ENCODE measurements around the gene AK1. TPM values are rescaled to one million over a fixed set of nuclear protein-coding genes. Genes with fewer than 3 reads are reported as not detected.
A peak's percentile ranks its signal among the peaks of the same experiment; 100 is the strongest.
"Not testable (repeated sequence)": the region's sequence is repeated elsewhere in the genome, so short reads cannot be mapped to it uniquely, and the experiment has no call there.

Gene AK1
- polyA plus RNA-seq, 1 experiment, result 102 TPM

DNA sequence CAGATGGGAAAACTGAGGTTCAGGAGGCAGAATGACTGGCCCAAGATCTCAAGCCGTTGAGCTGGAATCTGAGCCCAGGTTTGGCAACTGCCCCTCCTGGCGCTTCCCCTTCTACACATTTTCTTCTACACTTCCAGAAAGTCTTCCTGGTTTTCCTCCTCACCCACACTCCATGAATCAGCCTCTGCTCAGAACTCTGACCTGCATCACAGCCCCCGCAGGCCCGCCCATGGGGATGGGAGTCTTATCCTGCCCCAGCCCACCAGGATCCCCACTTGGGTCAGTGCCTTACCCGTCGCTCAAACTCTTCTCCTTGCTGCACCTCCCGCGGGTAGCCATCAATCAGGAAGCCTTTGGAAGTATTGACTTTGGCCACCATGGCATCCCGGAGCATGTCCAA, 5.9 kb downstream of the AK1 start:
- H3K27me3 ChIP-seq (ENCODE audit: control insufficient read depth, insufficient read depth, low read length), result no peaks in the 10 kb centered on the region
- H3K4me3 ChIP-seq (ENCODE audit: low read depth, low read length), result no peak overlapping the region
- TF ChIP-seq, protein P1, sequence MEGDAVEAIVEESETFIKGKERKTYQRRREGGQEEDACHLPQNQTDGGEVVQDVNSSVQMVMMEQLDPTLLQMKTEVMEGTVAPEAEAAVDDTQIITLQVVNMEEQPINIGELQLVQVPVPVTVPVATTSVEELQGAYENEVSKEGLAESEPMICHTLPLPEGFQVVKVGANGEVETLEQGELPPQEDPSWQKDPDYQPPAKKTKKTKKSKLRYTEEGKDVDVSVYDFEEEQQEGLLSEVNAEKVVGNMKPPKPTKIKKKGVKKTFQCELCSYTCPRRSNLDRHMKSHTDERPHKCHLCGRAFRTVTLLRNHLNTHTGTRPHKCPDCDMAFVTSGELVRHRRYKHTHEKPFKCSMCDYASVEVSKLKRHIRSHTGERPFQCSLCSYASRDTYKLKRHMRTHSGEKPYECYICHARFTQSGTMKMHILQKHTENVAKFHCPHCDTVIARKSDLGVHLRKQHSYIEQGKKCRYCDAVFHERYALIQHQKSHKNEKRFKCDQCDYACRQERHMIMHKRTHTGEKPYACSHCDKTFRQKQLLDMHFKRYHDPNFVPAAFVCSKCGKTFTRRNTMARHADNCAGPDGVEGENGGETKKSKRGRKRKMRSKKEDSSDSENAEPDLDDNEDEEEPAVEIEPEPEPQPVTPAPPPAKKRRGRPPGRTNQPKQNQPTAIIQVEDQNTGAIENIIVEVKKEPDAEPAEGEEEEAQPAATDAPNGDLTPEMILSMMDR (IDR thresholded peaks at IDR 0.05; ENCODE audit: insufficient read depth, low read depth, low read length), result no peak
- peaks cover 14% of the 10 kb centered on the region for H3K36me3 ChIP-seq (ENCODE audit: control insufficient read depth, insufficient read depth, low read length)
- no peak for DNase-seq (ENCODE audit: low read depth)
- POLR2A ChIA-PET, result no interaction called here
- CTCF ChIA-PET, result interaction anchor here (1.0 to 3.6 kb wide), 5 partner anchors 17 to 136 kb away, joined by 3 to 44 read pairs (median 30); partner anchors contain the start of genes ENG and TOR2A

DNA sequence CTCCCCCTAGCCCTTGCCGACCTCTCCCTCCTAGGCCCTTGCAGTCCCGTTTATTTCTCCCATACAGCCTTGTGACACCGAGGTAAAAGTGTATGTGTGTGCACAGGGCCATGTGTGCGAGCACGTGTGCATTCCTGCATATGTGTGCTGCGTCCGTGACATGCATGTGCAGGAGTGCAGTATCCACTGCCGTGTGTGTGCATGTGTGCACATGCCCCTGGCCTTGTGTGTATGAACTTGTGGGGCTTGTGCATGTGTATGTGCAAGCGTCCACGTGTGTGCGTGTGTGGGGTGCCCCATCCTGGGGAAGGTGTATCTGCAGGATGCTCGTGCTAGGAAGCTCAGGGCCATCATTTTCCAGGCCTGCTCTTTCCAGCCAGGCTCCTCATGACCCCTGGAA, 6.6 kb downstream of the AK1 start:
- CTCF ChIA-PET, result interaction anchor here (0.9 to 3.6 kb wide), 11 partner anchors 10 to 142 kb away, joined by 3 to 44 read pairs (median 17); partner anchors contain the start of genes ENG and TOR2A
- no peak for DNase-seq (ENCODE audit: low read depth)
- POLR2A ChIA-PET, result no interaction called here

DNA sequence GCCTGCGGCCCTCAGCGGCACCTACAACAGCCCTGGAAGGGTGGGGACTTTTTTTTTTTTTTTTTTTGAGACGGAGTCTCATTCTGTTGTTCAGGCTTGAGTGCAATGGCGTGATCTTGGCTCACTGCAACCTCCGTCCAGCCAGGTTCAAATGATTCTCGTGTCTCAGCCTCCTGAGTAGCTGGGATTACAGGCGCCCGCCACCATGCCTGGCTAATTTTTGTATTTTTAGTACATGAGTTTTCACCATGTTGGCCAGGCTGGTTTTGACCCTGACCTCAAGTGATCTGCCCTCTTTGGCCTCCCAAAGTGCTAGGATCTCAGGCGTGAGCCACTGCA, 7.4 kb downstream of the AK1 start:
- H3K4me3 ChIP-seq (ENCODE audit: low read depth, low read length); DNase-seq (ENCODE audit: low read depth); POLR2A ChIA-PET; H3K27me3 ChIP-seq (ENCODE audit: control insufficient read depth, insufficient read depth, low read length): not testable (repeated sequence)
- H3K36me3 ChIP-seq (ENCODE audit: control insufficient read depth, insufficient read depth, low read length), result peaks cover 14% of the 10 kb centered on the region
- CTCF ChIA-PET, result interaction anchor here (0.8 to 3.6 kb wide), 35 partner anchors 8 to 285 kb away, joined by 3 to 44 read pairs (median 4); partner anchors contain the start of genes AK1, CDK9, ENG and ST6GALNAC4

More for the DNA sequence above, 6.6 kb downstream of the AK1 start:
- H3K27me3 ChIP-seq (ENCODE audit: control insufficient read depth, insufficient read depth, low read length), result no peaks in the 10 kb centered on the region
- H3K4me3 ChIP-seq (ENCODE audit: low read depth, low read length), result no peak overlapping the region
- peaks cover 14% of the 10 kb centered on the region for H3K36me3 ChIP-seq (ENCODE audit: control insufficient read depth, insufficient read depth, low read length)
- TF ChIP-seq, protein P1 (IDR thresholded peaks at IDR 0.05; ENCODE audit: insufficient read depth, low read depth, low read length), result no peak

DNA sequence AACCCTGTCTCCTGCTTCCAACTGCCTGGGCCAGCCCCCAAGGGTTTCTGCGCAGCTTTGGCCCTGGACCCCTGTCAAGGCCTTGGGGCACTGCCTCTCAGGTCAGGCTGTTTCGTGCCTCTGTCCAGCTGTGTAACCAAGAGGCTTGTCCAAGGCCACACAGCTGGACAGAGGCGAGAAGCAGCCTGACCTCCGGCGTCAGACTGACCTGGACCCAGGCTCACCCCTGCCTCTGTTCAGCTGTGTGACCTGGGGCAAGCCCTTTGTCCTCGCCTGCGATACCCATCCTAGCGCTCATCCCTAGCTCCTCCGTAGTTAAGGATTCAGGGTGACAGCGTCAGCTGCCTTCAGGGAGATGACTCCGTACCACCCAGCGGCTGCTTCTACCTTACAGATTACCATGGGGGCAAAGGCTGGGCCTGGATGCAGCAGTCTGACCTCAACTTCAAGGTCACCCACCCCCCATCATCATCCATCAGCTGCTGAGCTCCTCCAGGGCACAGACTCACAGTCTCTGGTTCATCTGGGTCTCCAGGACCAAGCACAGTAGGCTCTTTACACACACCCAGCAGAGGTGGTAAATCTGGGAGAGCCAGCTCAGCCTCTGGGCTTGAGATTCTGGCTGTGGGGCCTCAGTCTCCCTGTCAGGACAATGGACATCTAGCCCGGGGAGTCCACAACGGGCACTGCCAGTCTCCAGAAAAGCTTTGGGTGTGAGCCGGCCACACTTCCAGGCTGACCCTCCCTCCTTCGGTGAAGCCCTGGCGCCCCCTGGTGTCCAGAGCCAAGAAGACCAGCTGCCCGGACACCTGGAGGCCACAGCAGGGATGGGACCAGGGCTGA, 7.9 kb downstream of the AK1 start:
- DNase-seq (ENCODE audit: low read depth), result no peak
- TF ChIP-seq, protein P1 (IDR thresholded peaks at IDR 0.05; ENCODE audit: insufficient read depth, low read depth, low read length), result peak; percentile 90
- POLR2A ChIA-PET, result no interaction called here
- Histone ChIP-seq H3K36me3 (ENCODE audit: control insufficient read depth, insufficient read depth, low read length) (peaks cover 14% of the 10 kb centered on the region), H3K4me3 (ENCODE audit: low read depth, low read length) (no peak overlapping the region), H3K27me3 (ENCODE audit: control insufficient read depth, insufficient read depth, low read length) (no peaks in the 10 kb centered on the region)
- CTCF ChIA-PET, result interaction anchor here (0.5 to 3.6 kb wide), 42 partner anchors 9 to 284 kb away, joined by 3 to 44 read pairs (median 4); partner anchors contain the start of genes AK1, CDK9, ENG and SH2D3C

DNA sequence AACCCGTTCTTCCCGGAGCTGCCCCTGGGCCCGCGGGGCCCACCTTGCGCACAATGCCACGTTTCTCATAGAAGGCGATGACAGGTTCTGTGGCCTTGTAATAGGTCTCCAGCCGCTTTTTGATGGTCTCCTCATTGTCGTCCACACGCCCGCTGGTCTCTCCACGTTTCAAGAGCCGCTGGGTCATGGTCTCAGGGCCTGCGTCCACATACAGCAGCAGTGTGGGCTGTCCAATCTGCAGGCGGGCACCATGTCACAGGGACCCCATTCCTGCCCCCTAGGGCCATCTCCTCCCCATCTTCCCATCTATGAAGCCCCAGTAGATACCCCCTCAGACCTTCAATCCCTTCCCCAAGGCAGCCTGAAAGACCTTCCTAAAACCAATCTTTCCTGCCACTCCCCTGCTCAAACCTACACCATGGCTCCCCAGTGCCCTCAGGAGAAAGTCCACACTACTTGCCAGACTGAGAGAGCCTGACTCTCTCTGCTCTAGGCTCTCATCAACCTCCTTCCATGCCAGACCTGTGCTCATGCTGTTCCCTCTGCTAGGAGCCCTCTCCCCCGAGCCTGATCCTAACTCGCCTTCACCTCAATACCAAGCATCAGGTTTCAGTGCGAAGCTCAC, 9.1 kb downstream of the AK1 start:
- Histone ChIP-seq H3K27me3 (ENCODE audit: control insufficient read depth, insufficient read depth, low read length) (no peaks in the 10 kb centered on the region), H3K4me3 (ENCODE audit: low read depth, low read length) (no peak overlapping the region), H3K36me3 (ENCODE audit: control insufficient read depth, insufficient read depth, low read length) (peaks cover 14% of the 10 kb centered on the region)
- CTCF ChIA-PET, result interaction anchor here (1.5 to 3.6 kb wide), 8 partner anchors 14 to 133 kb away, joined by 3 to 44 read pairs (median 20); partner anchors contain the start of genes CDK9, ENG and TOR2A
- TF ChIP-seq, protein P1 (IDR thresholded peaks at IDR 0.05; ENCODE audit: insufficient read depth, low read depth, low read length), result no peak
- POLR2A ChIA-PET, result no interaction called here
- no peak for DNase-seq (ENCODE audit: low read depth)

Measured in BJ (cell line).